GM18907 (cell line): ENCODE measurements around the gene AIFM2.
"Not testable (repeated sequence)": the region's sequence is repeated elsewhere in the genome, so short reads cannot be mapped to it uniquely, and the experiment has no call there.

Experiments used
- ATAC-seq: cut with Tn5 transposase; IDR thresholded peaks from one replicate; pipeline ENCODE4 v1.9.1; 2021; ENCODE audit warnings: mild to moderate bottlenecking, moderate library complexity; ENCODE audit not compliant: unreplicated experiment

Gene AIFM2

DNA sequence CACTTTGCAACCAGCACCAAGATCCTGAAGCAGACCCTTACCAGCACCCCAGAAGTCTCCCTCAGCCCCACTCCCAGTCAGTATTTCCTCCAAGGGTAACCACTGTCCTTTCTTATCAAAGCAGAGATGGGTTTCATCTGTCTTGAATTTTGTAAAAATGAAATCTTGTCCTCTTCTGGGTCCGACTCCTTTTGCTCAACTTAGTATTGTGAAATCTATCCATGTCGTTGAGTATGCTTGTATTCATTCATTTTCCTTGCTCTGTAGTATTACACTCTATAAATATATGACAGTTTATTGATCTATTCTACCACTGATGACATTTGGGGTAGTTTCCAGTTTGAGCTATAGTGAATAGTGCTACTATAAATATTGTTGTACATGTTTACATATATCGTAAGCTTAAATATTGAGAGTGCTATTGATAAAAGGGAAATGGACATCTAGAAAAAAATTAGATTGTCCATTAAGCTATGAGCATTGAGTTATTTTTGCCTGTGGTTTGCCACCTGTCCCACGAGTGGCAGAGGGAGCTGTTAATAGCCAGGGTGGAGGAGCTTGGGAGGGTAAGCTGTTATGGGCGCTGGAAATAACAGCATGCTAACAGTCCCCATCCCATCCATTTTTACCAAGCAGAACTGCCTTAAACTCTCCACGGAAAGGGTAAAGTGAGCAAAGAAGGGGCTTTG, 36.5 kb downstream of the AIFM2 start:
- ATAC-seq = no peak

DNA sequence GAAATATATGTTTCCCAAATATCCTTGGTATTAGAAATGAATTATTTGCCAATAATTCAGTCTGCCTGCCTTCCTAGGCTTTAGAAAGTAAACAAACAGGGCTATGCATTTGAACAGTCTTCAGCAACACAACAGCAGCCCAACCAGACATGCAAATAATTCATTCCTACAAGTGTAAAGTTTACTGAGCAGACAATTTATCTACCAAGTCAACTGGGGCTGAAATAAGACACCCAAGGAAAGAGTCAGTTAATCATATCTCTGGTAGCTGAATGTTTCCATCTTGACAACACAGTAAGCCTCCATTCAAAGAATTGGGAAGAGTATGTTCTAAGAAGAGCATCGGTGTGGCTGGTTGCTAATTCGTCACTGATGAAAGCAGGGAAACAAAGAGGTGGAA, 38.4 kb downstream of the AIFM2 start:
- no peak for ATAC-seq

DNA sequence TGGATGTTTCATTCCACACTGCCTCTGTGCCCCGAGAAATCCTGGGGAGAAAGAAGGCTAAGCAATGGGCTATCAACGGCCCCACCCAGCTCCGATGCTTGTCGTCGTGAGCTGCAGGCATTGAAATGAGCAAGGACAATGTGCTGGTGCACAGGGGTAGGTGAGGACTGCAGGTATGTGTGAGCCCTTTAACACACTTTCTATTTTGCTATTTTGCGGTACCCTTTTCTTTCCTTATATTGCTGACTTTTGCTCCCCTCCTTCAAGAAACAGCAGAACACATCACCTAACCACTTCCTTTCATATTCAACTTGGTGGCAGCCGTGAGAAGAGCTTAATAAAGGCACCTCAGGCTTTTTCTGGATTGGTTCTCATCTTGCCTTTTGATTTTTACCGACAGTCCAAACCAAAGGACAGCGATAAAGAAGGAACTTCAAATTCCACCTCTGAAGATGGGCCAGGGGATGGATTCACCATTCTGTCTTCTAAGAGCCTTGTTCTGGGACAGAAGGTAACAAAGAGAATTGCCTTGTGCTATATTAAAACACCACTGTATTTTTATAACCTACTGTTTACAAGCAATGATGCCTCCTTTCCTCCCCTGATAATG, 39.2 kb downstream of the AIFM2 start:
- no peak for ATAC-seq

GRCh38 chr10:70092389-70092718, 40.3 kb downstream of the AIFM2 start:
- ATAC-seq = no peak

GRCh38 chr10:70090951-70091350, 41.7 kb downstream of the AIFM2 start:
- no peak for ATAC-seq

DNA sequence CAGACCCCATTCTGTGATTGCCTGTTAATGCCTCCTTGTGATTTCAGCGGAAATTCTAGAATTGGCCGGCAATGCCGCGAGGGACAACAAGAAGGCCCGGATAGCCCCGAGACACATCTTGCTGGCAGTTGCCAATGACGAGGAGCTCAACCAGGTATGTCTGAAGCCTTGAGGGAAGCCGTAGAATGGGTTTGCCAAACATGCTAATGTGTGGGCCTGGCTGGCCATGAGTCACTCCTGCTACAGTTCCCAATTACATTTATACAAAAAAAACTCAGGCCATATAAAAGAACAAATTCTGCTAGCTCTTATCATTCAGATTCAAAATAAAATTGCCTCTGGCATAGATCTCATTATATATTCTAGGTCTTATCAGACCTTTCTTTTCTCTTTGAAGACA, 42.6 kb downstream of the AIFM2 start:
- no peak for ATAC-seq

GRCh38 chr10:70088308-70088698, 44.3 kb downstream of the AIFM2 start:
- ATAC-seq = no peak

GRCh38 chr10:70087616-70088307, 44.9 kb downstream of the AIFM2 start:
- no peak for ATAC-seq

- ATAC-seq = no peak
Observed at GRCh38 chr10:70085975-70086613, 46.5 kb downstream of the AIFM2 start.

DNA sequence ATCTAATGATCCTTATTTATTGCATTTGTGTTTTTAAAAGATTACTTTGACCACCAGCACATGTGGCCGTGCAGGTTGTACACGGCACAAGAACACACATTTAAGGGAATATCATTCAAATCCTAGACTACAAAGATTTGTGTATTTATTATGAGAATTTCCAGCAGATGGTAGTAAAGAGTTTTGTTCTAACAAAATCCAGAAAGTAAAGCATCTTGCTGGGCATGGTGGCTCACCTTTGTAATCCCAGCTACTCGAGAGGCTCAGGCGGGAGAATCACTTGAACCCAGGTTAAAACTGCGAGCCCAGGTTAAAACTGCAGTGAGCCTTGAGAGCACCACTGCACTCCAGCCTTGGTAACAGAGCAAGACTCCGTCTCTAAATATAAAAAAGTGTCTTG, 48.4 kb downstream of the AIFM2 start:
- ATAC-seq = no peak

GRCh38 chr10:70080789-70081188, 51.8 kb downstream of the AIFM2 start:
- ATAC-seq = not testable (repeated sequence)

GRCh38 chr10:70078937-70079336, 53.7 kb downstream of the AIFM2 start:
- ATAC-seq = no peak

- no peak for ATAC-seq
Observed at GRCh38 chr10:70078329-70078728, 54.3 kb downstream of the AIFM2 start.

DNA sequence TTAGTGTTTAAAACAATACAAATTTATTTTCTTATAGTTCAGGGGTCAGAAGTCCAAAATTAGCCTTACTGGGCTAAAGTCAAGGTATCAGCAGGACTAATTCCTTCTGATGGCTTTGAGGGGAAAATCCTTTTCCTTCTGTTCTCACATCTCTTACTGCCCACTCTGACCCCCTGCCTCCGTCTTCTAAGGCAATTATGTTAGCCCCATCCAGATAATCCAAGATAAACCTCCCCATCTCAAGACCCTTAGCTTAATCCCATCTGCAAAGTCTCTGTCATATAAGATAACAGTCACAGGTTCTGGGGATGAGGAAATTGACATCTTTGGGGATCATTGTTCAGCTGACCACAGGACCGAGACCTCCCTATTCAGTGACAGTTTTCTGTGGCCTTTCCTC, 57.7 kb downstream of the AIFM2 start:
- ATAC-seq = no peak

DNA sequence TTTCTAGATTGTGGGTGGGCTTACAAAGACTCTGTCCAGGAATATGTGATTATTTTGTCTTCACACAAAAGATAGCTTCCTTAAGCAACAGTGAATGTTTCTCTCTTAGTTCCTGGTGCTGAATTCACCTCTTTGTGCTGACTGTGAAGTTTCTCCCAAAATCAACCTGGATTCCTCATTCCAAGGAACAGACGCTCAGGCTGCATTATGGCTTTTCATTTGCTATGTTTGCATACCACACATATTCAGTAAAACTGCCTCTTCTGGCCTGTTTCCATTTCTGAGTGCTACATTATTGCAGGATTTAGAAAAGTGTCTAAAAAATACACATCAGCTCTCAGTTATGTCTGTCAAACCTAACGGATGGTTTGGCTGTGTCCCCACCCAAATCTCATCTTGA, 58.5 kb downstream of the AIFM2 start:
- no peak for ATAC-seq

DNA sequence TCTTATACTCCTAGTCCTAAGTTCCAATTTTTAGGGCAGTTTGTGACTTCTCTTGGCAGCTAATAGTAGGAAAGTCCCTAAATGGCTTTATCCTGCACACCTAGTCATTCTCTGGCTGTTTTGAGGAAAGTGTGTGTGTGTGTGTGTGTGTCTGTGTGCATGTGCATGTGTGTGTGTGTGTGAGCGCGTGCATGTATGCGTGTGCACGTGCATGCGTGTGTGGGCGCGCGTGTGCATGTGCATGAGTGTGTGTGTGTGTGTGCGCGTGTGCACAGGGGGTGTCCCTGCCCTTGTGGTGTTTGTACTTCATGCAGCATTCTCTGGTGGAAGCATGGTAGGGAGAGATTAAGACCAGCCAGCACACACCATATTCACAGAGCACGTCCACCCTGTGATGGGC, 61.8 kb downstream of the AIFM2 start:
- no peak for ATAC-seq

DNA sequence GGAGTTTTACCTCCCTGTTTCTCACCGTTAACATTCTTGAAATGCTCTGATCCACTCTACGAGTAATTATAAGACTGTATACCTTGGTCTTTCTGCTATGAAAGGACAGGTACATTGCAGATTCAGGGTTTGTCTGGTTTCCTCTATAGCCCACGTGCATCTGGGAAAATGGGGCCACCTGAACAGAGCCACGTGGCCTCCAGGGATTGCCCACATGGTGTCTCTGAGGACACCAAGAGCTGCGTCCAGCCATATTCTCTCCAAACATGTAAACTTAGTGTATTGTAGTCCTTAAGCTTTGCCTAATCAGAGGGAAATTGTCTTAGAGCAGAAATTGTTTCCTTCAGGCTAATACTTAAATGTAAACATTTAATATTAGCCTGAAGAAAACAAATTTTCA, 63.3 kb downstream of the AIFM2 start:
- ATAC-seq = no peak

DNA sequence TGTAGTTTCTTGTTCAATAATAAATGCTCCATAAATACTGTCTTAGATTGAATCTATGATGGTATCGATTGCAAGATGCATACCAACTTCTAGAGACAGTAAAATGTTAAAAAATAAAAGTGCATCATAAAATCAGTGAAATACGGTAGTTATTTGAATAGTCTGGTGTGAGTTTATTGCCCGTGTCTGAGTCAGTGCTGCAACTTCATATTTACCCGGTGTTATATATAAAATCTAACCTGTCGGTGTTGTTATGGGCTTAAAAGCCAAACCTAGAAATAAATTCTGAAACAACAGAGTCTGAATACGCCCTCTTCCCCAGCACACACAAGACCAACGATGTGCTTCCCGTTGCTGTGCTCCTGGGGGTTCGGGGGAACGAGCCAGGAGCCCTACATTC, 63.7 kb downstream of the AIFM2 start:
- ATAC-seq = no peak

GRCh38 chr10:70067586-70067985, 65.0 kb downstream of the AIFM2 start:
- ATAC-seq = no peak

GRCh38 chr10:70066190-70066589, 66.4 kb downstream of the AIFM2 start:
- no peak for ATAC-seq

DNA sequence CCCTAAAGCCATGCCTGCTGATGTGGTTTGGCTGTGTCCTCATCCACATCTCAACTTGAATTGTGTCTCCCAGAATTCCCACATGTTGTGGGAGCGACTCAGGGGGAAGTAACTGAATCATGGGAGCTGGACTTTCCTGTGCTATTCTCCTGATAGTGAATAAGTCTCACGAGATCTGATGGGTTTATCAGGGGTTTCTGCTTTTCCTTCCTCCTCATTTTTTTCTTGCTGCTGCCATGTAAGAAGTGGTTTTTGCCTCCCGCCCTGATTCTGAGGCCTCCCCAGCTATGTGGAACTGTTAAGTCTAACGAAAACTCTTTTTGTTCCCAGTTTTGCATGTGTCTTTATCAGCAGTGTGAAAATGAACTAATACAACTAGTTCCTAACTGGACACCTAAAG, 68.1 kb downstream of the AIFM2 start:
- no peak for ATAC-seq
